HEK293 (cell line): Measurements from ENCODE around the gene MIS12.

Experiments
- SCRT1 ChIP-seq: fragments of 450-650 bp; formaldehyde crosslinking; IDR thresholded peaks from 2 replicates; pipeline ENCODE4 v1.5.1; 2016; ENCODE audit warnings: missing biosample characterization, missing genetic modification characterization, borderline replicate concordance
- SP7 ChIP-seq: fragments of 450-650 bp; formaldehyde crosslinking; IDR thresholded peaks from 2 replicates; pipeline ENCODE4 v1.5.1; 2016; ENCODE audit warnings: missing biosample characterization, missing genetic modification characterization
- ZNF521 ChIP-seq: fragments of 450-650 bp; formaldehyde crosslinking; IDR thresholded peaks from 2 replicates; pipeline ENCODE4 v1.5.1; 2017; ENCODE audit warnings: missing biosample characterization, mild to moderate bottlenecking, missing genetic modification characterization
- ZNF623 ChIP-seq: fragments of 450-650 bp; formaldehyde crosslinking; IDR thresholded peaks from 2 replicates; pipeline ENCODE4 v1.5.1; 2016; ENCODE audit warnings: missing biosample characterization, missing genetic modification characterization
- TF ChIP-seq, protein P1 (sequence below): fragments of 450-650 bp; formaldehyde crosslinking; IDR thresholded peaks from 2 replicates; pipeline ENCODE4 v1.5.1; 2016; ENCODE audit warnings: missing biosample characterization, missing genetic modification characterization
- TF ChIP-seq, protein P2 (sequence below): fragments of 450-650 bp; formaldehyde crosslinking; IDR thresholded peaks from 2 replicates; pipeline ENCODE4 v1.5.1; 2016; ENCODE audit warnings: missing biosample characterization, missing genetic modification characterization

Gene MIS12

DNA sequence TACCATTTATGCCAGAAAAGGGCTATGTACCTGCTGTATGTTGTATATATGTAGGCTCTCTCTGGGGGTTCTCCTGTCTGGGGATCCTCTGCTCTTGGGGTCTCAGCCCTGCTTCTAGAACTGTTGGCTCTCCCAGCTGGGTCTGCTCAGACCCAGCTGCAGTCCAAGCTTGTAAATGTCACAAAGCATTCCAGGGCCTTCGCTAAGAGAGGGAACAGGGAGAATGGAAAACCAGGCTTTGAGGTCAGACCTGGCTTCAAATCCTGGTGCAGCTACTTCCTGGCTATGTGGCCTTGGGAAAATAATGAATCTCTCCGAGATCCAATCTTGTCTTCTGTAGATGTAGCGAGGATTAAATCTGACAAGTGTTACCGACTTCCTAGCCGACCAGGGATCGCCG, 54.0 kb downstream of the MIS12 start (continued):
- TF ChIP-seq, protein P1, sequence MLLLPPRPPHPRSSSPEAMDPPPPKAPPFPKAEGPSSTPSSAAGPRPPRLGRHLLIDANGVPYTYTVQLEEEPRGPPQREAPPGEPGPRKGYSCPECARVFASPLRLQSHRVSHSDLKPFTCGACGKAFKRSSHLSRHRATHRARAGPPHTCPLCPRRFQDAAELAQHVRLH, result no peak
- no peak for TF ChIP-seq SP7 (tag by site-specific recombination)
- TF ChIP-seq, protein P2, sequence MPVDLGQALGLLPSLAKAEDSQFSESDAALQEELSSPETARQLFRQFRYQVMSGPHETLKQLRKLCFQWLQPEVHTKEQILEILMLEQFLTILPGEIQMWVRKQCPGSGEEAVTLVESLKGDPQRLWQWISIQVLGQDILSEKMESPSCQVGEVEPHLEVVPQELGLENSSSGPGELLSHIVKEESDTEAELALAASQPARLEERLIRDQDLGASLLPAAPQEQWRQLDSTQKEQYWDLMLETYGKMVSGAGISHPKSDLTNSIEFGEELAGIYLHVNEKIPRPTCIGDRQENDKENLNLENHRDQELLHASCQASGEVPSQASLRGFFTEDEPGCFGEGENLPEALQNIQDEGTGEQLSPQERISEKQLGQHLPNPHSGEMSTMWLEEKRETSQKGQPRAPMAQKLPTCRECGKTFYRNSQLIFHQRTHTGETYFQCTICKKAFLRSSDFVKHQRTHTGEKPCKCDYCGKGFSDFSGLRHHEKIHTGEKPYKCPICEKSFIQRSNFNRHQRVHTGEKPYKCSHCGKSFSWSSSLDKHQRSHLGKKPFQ (tag by site-specific recombination), result no peak
- no peak for TF ChIP-seq ZNF521 (tag by site-specific recombination)
- TF ChIP-seq ZNF623 (tag by site-specific recombination), result no peak
- no peak for TF ChIP-seq SCRT1 (tag by site-specific recombination)
